ENCODE data around the gene UVSSA. TPM values are rescaled to one million over a fixed set of nuclear protein-coding genes. Genes with fewer than 3 reads are reported as not detected.

Gene UVSSA
- total RNA-seq, 3 donors from 2014 or later (not counting 1 experiment from before 2014, with no cell fraction given), result 48.0 to 59.4 (median 56.4) TPM

GRCh38 chr4:1381944-1382541, 35.0 kb downstream of the UVSSA start:
- H3K9me3 ChIP-seq (ENCODE audit: control insufficient read depth, insufficient read depth, low read length), result no peaks in the 10 kb centered on the region
- DNase-seq, result no peak
- 96% methylated on average over 24 of the region's 24 CpGs for WGBS (ENCODE audit: insufficient coverage)

GRCh38 chr4:1382776-1383727, 36.0 kb downstream of the UVSSA start:
- Histone ChIP-seq H3K27ac (ENCODE audit: low read length) (no peak overlapping the region), H3K27me3 (ENCODE audit: control insufficient read depth, insufficient read depth, low read length) (no peaks in the 10 kb centered on the region), H3K9me3 (ENCODE audit: control insufficient read depth, insufficient read depth, low read length) (no peaks in the 10 kb centered on the region), H3K36me3 (ENCODE audit: control insufficient read depth, insufficient read depth, low read length) (peaks cover 8% of the 10 kb centered on the region), H3K4me1 (ENCODE audit: control insufficient read depth, insufficient read depth, low read length) (no peaks in the 10 kb centered on the region), H3K4me3 (ENCODE audit: low read length) (no peak overlapping the region)
- Mint-ChIP-seq H3K27me3 (ENCODE audit: low read depth in 2 of 2) (no peaks in the 10 kb centered on the region), H3K4me1 (no peaks in the 10 kb centered on the region), H3K9me3 (no peaks in the 10 kb centered on the region), H3K36me3 (no peaks in the 10 kb centered on the region), H3K4me3 (no peak overlapping the region), H3K27ac (no peak overlapping the region)
- no peak for TF ChIP-seq CTCF (IDR thresholded peaks at IDR 0.05)
- intact Hi-C loops (cut with micrococcal nuclease), result no loop called here
- 88% methylated on average over 27 of the region's 27 CpGs for whole genome bisulfite sequencing (ENCODE audit: insufficient coverage)
- DNase-seq (no peak), ATAC-seq (no peak)

More at GRCh38 chr4:1381944-1382541, 35.0 kb downstream of the UVSSA start:
- Mint-ChIP-seq H3K9me3 (no peaks in the 10 kb centered on the region), H3K4me1 (no peaks in the 10 kb centered on the region), H3K4me3 (no peak overlapping the region), H3K36me3 (no peaks in the 10 kb centered on the region), H3K27ac (no peak overlapping the region), H3K27me3 (ENCODE audit: low read depth in 2 of 2) (no peaks in the 10 kb centered on the region)
- intact Hi-C loops (cut with micrococcal nuclease), result no loop called here
- H3K4me3 ChIP-seq (ENCODE audit: low read length), result no peak overlapping the region
- H3K27me3 ChIP-seq (ENCODE audit: control insufficient read depth, insufficient read depth, low read length), result no peaks in the 10 kb centered on the region
- no peaks in the 10 kb centered on the region for H3K4me1 ChIP-seq (ENCODE audit: control insufficient read depth, insufficient read depth, low read length)
- H3K36me3 ChIP-seq (ENCODE audit: control insufficient read depth, insufficient read depth, low read length), result peaks cover 8% of the 10 kb centered on the region
- ATAC-seq, result no peak
- no peak for TF ChIP-seq CTCF (IDR thresholded peaks at IDR 0.05)
- no peak overlapping the region for H3K27ac ChIP-seq (ENCODE audit: low read length)

GRCh38 chr4:1383728-1384591, 37.0 kb downstream of the UVSSA start:
- Histone ChIP-seq H3K4me3 (ENCODE audit: low read length) (no peak overlapping the region), H3K9me3 (ENCODE audit: control insufficient read depth, insufficient read depth, low read length) (no peaks in the 10 kb centered on the region), H3K27ac (ENCODE audit: low read length) (no peak overlapping the region), H3K27me3 (ENCODE audit: control insufficient read depth, insufficient read depth, low read length) (no peaks in the 10 kb centered on the region), H3K36me3 (ENCODE audit: control insufficient read depth, insufficient read depth, low read length) (peaks cover 8% of the 10 kb centered on the region), H3K4me1 (ENCODE audit: control insufficient read depth, insufficient read depth, low read length) (no peaks in the 10 kb centered on the region)
- TF ChIP-seq CTCF (IDR thresholded peaks at IDR 0.05), result no peak
- WGBS (ENCODE audit: insufficient coverage), result 95% methylated on average over 34 of the region's 34 CpGs
- ATAC-seq (no peak), DNase-seq (no peak)
- no peak overlapping the region for H3K4me3 Mint-ChIP-seq
- H3K27me3 Mint-ChIP-seq (ENCODE audit: low read depth in 2 of 2), result no peaks in the 10 kb centered on the region
- no peak overlapping the region for H3K27ac Mint-ChIP-seq
- no peaks in the 10 kb centered on the region for H3K4me1 Mint-ChIP-seq
- intact Hi-C loops (cut with micrococcal nuclease), result no loop called here
- H3K36me3 Mint-ChIP-seq, result peaks cover 8% of the 10 kb centered on the region
- H3K9me3 Mint-ChIP-seq, result peaks cover 0 to 5% of the 10 kb centered on the region in 2 donors
